D721Med (cell line): ENCODE measurements around the gene ANO9.

Experiments used
- DNase-seq: peaks from one replicate; pipeline ENCODE4 v3.0.0; 2011; ENCODE audit warnings: low spot score; ENCODE audit not compliant: insufficient read length
- FAIRE-seq: peaks from 2 replicates; lab custom pipeline; 2011; peaks lifted over from hg19 to GRCh38; lab: Jason Lieb, UNC
- TF ChIP-seq, protein P1 (sequence below): IDR thresholded peaks from 2 replicates; pipeline ENCODE4 v1.5.1; 2012; ENCODE audit warnings: mild to moderate bottlenecking, control low read depth; ENCODE audit not compliant: insufficient read depth; ENCODE audit errors: missing control alignments

The ANO9 gene

DNA sequence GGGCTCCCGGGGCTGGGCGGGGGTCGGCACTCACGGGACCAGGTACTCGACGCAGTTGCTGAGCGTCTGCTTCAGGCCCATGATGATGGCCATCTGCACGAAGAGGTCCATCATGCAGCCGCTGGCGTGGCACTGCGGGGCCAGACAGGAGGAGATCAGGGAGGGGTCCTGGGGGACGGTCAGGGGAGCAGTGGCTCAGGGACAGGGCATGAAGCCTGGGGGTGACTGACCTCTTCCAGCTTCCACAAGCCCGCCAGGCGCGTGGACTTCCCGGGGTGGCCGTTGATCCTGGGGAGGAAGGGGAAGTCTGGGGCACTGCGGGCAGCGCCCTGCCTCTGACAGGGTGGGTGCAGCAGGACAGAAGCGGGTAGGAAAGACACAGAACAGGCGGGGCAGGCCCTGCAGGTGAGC is 20.9 kb downstream of the ANO9 start:
- FAIRE-seq (no peak), DNase-seq (no peak)
- TF ChIP-seq, protein P1, sequence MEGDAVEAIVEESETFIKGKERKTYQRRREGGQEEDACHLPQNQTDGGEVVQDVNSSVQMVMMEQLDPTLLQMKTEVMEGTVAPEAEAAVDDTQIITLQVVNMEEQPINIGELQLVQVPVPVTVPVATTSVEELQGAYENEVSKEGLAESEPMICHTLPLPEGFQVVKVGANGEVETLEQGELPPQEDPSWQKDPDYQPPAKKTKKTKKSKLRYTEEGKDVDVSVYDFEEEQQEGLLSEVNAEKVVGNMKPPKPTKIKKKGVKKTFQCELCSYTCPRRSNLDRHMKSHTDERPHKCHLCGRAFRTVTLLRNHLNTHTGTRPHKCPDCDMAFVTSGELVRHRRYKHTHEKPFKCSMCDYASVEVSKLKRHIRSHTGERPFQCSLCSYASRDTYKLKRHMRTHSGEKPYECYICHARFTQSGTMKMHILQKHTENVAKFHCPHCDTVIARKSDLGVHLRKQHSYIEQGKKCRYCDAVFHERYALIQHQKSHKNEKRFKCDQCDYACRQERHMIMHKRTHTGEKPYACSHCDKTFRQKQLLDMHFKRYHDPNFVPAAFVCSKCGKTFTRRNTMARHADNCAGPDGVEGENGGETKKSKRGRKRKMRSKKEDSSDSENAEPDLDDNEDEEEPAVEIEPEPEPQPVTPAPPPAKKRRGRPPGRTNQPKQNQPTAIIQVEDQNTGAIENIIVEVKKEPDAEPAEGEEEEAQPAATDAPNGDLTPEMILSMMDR = no peak

DNA sequence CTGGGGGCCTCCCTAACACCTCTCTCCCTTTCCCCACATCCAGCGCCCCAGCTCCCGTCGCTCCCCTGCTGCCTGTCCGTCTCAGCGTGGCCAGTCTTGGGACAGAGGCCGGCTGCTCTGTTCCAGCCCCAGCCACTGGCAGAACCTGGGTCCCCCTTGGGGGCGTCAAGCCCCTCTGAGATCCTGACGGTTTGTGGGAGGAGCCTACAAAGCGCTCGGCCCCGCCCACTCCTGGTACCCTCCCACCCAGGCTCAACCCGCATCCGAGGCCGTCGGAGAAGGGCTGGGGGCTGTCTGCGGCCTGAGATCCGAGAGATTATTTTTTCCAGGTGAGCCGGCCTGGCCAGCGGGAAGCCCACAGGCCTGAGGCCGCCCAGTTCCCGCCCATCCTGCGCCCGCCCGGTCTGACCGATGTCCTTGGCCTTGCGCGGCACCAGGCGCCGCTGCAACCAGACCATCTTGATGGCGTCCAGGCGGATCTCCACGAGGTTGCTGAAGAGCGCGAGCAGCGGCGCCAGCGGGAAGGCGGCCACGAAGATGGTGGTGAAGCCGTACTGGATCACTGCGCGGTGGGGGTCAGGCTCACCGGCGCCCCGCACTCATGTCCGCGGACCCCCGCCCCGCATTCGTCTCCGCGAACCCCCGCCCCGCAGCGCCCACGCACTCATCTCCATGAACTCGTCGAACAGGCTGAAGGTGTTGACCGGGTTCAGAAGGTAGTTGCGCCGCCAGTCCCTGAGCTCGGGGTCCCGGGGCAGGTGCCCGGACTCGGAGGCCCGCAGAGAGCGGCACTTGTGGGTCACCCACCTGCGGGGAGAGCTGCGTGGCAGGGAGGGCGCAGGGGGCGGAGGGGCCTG is 21.5 kb downstream of the ANO9 start:
- TF ChIP-seq, protein P1 = no peak
- DNase-seq (no peak), FAIRE-seq (no peak)

DNA sequence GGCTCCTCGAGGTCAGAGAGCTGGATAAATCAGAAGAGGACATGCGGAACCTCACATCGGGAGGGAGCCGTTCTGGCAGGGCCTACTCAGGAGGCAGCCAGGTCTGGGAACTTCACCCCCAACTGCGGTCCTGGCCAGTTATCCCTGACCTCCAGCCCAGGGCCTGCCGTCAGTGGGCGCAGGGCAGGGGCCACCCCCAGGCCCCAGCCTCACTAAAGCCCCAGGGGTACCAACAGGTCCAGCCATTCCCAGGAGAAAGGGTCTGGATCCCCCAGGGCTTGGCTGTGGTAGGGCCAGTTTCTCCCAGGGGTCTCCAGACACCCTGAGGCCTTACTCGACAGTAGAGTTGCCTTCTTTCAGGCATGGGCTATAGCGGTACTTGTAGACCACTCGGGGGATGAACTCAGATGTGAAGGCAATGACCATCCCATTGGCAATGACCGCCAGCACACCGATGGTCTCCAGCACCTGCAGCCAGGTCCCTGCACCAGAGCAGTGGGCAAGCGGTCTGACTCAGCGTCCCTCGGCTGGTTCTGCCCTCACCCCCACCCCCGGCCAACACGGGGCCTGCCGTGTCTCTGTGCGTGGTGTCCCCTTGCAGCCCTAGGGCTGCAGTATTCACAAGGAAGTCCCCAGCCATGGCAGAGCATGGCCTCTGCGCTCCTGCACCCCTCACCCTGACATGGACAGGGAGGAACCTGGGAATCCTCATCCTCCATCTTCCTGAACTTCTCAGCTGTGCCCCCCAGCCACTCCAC is 22.4 kb downstream of the ANO9 start:
- TF ChIP-seq, protein P1 = no peak
- no peak for DNase-seq
- no peak for FAIRE-seq

DNA sequence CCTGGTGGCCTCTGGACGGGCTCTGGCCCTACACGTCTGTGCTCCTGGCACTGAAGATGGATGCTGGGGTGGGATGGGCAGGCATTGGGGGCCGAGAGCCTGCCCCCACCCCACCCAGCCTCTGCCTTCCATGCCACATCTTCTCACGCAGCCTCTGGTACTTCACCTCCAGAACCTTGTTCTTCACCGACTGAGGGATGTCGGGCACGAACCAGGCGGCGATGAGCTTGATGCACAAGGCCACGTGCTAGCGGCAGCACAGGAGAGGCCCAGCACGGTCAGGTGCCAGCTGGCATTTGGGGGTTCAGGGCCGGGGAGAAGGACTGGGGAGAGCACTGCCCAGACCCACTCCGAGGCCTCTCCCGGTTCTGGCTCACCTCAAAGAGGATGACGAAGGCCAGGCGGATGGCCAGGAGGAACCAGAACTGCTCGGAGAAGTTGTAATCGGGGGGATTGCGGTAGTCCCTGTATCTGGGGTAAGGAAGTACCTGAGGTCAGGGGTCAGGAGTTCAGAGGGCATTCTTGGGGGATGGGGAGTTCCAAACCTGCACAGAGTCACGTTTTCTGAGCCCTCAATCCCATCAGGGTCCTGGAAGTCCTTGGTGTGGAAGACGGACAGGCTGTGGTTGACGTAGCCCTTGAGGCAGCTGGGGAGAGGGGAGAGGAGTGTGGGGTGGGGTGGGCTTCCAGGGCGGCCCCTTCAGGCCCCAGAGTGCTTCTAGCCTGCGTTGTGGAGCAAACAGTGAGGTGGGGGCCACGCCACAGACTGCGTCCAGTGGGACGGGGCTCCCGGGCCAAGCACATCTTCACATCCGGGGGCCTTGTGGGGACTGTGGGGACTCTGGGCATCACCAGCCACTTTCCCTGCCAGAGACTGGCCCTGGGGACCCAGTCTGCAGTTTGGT is 23.2 kb downstream of the ANO9 start:
- DNase-seq = no peak
- TF ChIP-seq, protein P1 = no peak
- FAIRE-seq = no peak

DNA sequence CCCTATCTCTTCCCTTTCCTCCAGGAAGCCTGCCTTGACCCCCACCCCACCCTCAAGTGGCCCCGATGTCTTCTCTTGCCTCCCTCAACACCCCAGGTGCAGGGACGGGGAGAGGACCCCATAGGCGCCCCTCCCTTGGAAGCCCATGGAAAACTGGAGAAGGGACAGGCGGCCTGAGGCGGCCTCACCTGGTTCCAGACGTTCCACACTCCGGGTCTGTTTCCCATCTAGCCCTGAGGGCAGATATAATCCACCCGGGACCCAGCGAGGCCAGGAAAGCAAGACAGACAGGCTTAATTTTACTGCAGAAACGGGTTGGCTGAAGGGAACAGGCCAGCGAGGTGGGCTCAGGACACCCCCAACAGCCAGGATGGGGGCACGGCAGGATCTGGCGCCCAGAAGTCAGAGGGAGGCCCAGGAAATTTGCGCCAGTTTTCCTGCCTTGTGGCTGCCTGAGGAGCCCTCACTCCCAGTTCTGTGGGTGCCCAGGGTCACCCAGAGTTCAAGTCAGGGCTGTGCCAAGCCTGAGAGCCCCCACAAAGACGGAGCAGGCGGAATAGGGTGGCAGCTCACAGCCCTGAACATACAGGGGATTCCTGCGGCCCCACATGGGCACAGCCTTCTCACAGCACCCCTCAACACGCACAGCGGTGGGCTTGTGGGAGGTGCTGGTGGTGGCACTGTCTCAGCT is 24.0 kb downstream of the ANO9 start:
- no peak for FAIRE-seq
- TF ChIP-seq, protein P1 = no peak
- no peak for DNase-seq
